AG10803 (cell line): ENCODE data around the gene ALOX15.
"Not testable (repeated sequence)": the region's sequence is repeated elsewhere in the genome, so short reads cannot be mapped to it uniquely, and the experiment has no call there.

Experiments used
- DNase-seq: peaks from one replicate; pipeline ENCODE4 v3.0.0; 2010; ENCODE audit warnings: low read depth
- H3K4me3 ChIP-seq: 2 replicates; pipeline ENCODE4 v1.5.1; 2011; ENCODE audit warnings: mild to moderate bottlenecking, low read length, control low read depth
- CTCF ChIP-seq: conservative IDR thresholded peaks from 2 replicates; pipeline ENCODE4 v1.5.1; 2011; ENCODE audit warnings: mild to moderate bottlenecking, low read length, control low read depth, inconsistent platforms

Gene ALOX15

GRCh38 chr17:4665027-4665426 is 23.5 kb upstream of the ALOX15 start:
- no peak for TF ChIP-seq CTCF

GRCh38 chr17:4664230-4664629 is 22.8 kb upstream of the ALOX15 start:
- DNase-seq, result no peak
- no peak overlapping the region for H3K4me3 ChIP-seq
- TF ChIP-seq CTCF, result no peak

More at GRCh38 chr17:4665027-4665426, 23.5 kb upstream of the ALOX15 start:
- no peak overlapping the region for H3K4me3 ChIP-seq
- no peak for DNase-seq

- no peak for TF ChIP-seq CTCF
- no peak overlapping the region for H3K4me3 ChIP-seq
- no peak for DNase-seq
Observed at GRCh38 chr17:4663711-4664110, 22.2 kb upstream of the ALOX15 start.

GRCh38 chr17:4658478-4659305 is 17.2 kb upstream of the ALOX15 start:
- no peak overlapping the region for H3K4me3 ChIP-seq
- TF ChIP-seq CTCF, result no peak
- no peak for DNase-seq

- H3K4me3 ChIP-seq, result no peak overlapping the region
- no peak for TF ChIP-seq CTCF
- no peak for DNase-seq
Observed at GRCh38 chr17:4657678-4658077, 16.2 kb upstream of the ALOX15 start.

GRCh38 chr17:4655933-4656332 is 14.5 kb upstream of the ALOX15 start:
- not testable (repeated sequence) for DNase-seq, H3K4me3 ChIP-seq

GRCh38 chr17:4652997-4653396 is 11.5 kb upstream of the ALOX15 start:
- DNase-seq, result no peak
- H3K4me3 ChIP-seq, result no peak overlapping the region
- no peak for TF ChIP-seq CTCF
